ENCODE results near the gene B4GALT3.

The B4GALT3 gene

DNA sequence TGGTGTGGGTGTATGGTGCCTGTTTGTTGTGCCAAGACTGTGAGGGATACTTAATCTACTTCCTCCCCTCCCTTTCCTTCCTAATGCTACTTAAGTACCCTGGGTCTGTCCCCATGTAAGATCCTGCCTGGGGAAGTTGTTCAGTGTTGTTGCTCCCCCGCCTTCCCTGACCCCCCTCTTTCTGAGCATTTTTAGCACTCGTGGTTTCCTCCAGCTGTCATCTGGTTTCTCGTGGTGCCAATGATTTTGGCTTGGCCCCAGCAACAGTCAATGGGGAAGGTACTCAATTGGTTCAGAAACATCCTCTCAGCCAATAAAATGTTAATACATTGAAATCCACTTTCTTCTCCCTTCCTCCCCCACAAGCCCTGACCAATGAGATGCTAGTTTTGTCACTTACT lies 8.0 kb upstream of the B4GALT3 start:
- no peak for DNase-seq

DNA sequence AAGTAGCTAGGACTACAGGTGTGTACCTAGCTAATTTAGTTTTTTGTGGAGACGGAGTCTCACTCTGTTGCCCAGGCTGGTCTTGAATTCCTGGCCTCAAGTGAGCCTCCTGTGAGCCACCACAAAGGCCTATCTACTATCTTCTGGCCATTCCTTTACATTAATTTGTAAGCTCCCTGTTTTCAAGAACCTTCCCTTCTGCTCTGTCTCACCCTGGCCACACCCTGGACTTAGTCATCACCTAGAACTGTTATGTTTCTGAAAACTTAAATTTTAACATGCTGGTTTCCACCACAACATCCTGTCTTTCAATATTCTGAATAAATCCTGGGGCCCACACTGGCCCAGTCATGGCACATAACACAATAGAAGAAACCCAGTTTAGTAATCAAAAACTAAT lies 4.9 kb upstream of the B4GALT3 start:
- DNase-seq: no peak

DNA sequence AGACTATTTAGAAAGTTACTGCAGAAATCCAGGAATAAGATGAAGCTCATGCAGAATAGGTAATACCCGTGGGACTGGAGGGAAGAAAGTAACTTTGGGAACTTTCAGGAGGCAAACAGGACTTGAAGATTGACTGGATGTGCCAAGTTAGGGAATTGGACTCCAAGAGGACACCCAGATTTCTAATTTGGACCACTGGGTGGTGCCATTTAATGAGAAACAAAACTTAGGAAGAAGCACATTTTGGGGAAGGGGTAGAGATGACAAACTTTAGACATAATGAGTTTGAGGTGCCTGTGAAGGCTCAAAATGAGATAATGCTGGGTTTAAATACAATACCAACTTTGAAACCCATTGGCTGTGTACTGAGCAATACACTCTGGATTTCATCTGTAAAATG lies 3.3 kb upstream of the B4GALT3 start:
- no peak for DNase-seq

DNA sequence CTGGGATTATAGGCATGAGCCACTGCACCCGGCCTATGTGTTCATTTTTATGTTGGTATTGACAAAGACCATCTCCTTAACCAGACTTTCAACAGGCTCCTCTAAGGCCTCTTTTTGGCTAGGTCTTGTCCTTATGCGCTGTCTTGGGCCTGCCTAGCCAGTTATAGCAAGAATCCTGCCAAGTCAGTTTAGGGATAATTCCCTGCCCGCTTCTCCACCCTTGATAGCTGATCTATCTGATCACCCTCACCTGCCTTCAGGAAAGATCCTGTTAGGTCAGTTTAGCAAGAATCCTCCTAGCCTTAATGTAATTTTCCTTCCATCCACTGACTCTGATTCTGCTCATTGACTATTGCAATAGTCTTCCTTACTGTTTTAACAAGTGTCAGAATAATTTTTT lies 2.4 kb upstream of the B4GALT3 start:
- no peak for DNase-seq

DNA sequence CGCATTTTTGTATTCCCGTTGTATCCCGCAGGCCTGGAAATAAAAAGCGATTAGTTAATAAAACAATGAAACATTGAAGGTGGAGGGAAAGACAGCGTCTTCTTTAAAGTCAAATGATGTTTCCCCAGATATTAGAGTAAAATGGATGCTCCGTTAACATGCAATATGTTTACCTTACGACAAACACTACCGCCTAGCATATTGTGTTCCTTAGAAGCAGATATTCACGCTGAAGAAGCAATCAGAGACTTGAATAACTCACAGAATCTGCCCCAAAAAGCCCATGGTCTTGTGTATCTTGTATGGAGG lies 583 bp upstream of the B4GALT3 start:
- DNase-seq: no peak

DNA sequence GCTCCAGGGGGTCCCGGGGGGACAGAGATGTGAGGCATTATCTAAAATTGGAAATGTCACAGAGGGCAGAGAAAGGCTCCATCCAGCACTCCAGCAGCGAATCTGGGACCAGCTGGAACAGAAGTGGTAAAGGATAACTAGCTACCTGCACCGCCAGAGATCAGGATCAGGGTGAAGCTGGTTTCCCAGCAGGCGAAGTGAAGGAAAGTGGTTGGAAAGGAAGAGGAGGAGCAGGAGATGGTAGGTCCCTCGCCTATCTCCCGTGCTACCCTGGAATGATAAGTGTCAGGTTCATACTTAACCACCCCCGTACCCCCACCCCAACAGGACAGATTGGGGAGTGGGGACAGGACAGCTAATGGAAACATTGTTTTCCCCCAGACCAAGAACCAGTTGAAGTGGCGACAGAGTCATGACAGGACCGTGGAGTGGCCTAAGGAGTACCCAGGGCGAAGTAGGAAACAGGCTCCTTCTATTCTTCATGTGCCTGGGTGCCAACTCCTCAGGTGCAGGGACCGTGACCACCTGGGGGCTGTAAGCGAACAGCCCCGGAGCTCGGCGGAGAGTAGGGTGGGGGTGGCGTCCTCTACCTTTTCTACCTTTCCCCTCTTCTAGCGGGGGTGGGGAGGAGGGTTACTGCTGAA lies 717 bp downstream of the B4GALT3 start:
- DNase-seq: no peak

DNA sequence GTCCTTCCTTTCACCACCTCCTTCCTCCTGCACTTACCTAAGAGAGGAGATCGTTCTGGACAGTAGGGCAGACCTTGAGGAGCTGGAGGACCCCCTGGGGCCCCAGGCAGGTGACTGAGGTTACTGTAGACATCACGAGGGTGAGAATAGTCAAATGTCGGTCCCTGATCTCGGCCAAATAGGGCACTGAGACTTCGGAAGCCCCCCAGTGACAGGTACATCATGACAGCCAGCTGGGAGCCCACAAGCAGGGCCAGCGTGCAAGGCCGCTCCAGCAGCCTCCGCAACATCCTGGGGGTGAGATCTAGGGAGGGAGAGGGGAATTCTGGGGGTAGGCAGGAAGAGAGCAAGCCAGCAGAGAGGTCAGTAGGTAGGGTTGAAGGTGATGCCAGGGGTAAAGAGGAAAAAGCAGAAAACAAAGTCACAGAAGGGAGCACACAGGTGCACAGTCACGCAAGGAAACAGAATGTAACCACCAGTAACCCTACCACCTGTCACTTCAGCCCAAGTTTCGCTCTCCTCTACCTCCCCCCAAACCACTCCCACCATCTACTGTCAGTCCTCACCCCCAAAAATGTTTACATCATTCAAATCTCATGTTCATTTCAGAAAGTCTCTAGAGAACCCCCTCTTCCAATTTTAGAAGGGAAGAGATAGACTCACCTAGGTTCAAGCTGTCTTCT lies 1.4 kb downstream of the B4GALT3 start:
- no peak for DNase-seq

DNA sequence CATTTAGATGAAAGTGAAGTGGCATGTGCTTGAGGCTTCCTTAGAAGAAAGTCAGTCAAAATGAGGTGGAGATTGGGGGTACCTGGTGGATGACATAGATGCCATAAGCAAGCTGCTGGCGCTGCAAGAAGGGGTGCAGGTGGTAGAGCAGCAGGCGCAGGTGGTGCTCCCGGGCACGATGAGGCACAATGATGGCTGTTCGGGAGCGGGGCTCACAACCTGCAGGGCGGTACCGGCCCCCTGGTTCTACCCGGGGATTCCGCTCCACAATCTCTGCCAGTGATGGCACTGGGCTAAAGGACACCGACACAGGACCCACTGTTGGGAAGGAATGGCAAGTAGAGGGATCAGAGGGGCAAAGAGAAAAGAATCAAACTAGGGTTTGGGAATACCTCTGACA lies 2.4 kb downstream of the B4GALT3 start:
- DNase-seq: no peak

DNA sequence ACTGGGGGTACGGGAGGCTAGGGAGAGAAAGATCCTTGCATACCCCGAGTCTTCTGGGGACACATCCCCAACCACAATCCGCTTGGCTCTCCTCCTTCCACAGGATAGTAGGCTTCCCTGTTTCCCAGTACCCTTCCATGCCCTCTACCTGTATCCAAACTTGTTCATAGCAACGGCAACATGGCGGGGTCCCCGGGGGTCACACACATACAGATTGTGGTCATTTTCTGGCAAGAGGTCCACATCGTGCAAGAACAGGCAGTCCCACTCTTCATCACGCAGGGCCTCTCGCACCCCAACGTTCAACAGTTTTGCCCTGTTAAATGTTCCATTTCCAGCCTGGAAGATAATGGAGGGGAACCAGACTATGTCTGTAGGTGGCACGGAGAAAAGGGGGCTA lies 3.6 kb downstream of the B4GALT3 start:
- DNase-seq: no peak

DNA sequence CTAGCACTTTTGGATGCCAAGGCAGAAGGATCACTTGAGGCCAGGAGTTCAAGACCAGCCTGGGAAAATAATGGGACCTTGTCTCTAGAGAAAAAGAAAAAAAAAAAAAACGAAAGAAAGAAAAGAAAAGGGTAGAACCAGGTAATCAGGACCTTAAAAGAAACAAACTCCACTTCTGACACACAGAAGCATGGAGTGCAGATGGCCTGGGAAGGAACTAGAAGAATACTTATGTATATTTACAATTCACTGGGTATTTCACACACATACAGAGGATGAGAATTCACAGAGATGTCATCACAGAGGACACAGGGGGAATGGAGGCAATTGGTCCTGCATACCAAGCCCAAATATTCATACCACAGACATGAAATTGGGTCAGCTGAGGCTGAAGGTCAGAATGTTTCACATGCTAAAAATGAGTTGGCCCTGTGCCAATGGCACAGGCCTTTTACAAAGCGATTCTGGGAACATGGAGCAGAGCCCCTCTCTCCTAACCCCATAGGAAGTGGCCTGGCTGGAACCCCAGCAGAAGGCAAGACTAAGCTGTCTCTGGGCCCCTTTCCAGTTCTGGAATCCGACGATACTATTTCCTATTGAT lies 4.4 kb downstream of the B4GALT3 start:
- DNase-seq: no peak

DNA sequence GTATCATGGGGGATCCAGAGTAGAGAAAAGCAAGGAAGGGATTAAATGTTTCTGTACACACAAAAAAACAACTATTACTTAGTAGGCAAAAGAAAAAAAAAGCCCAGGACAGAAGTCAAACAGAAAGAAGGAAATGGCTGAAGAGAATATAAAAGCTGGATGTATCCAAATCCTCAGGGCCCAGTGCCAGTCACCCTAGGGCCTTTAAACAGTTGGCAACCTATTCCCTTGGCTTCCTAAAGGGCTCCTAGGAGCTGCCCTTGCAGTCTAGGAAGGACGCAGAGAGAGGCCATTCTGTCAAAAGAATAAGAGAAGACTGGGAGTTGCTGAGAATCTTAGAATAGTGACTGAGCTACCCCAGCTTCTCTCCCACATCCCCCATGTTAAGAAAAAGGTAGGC lies 5.0 kb downstream of the B4GALT3 start:
- DNase-seq: no peak

DNA sequence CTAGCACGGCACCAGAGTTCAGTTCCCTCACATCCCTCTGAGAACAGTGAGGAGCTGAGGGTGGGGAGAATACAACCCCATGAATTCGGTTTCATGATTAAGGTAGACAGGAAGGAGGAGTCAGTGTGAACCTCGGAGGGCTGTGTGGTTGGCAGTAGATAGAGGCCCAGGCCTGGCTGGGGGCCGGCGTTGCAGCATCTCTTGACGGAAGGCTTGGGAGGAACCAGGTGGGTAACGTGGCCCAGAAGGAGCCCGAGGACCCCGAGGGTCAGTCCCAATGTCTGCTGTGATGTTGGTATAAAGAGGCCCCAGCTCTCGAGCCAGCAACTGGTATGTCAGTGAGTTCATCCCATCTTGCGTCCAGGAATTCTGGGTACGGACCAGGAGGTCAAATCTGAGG lies 5.6 kb downstream of the B4GALT3 start:
- DNase-seq: no peak

DNA sequence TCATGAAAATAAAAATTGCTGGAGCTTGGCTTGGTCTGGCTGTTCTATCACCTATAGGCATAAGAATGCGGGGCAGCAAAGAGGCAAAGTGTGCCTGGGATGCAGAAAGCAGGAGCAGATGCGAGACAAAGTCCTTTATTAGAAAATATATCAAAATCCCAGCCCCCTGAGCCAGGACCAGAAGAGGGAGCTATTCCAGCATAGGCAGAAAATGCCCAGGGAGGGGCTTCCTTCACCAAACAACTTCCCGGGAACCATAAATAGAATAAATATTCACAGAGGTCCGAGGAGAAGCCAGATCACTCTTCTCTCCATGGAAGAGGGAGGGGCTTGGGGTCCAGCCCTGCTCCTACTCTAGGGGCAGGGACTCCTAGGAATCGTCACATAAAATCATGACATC lies 6.1 kb downstream of the B4GALT3 start:
- DNase-seq: no peak

DNA sequence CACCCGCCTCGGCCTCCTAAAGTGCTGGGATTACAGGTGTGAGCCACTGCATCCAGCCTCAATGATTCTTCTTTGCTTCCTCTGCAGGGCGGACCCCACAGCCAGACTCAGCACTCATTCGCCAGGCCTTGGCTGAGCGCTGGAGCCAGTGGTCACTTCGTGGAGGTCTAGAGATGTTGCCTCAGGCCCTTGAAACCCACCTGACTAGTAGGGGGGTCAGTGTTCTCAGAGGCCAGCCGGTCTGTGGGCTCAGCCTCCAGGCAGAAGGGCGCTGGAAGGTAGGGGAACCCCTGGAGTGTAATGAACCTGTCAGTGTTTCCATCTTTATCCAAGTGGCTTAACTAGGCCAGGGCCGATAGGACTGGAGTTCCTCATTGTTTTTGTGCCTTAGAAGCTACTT lies 8.4 kb downstream of the B4GALT3 start:
- no peak for DNase-seq

DNA sequence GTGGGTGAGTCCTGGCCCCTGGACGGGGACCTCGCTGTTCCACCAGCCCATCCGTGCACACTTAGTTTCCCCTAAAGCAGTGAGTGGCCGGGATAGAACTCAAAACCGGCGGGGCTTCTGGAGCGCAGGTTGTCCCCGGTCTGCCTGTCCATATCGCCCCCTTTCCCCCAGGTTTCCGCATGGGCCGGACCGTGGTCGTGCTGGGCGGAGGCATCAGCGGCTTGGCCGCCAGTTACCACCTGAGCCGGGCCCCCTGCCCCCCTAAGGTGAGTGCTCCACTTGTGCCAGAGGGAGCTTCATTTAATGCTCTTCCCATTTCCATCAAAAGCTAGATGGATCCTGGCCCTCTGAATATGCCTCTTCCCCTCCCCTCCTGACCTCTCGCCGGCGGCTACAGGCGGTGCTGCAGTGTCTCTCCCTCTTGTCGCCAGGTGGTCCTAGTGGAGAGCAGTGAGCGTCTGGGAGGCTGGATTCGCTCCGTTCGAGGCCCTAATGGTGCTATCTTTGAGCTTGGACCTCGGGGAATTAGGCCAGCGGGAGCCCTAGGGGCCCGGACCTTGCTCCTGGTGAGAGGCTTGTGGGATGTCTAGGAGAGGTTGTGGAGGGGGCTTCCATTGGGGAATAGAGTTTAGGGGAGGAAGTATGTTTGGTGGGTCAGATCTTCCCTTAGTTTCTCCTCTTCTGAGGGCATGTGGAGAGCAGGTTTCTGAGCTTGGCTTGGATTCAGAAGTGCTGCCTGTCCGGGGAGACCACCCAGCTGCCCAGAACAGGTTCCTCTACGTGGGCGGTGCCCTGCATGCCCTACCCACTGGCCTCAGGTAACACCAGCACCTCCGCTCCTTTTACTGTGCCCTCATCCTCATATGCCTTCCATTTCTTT lies 10.4 kb downstream of the B4GALT3 start:
- DNase-seq: no peak

DNA sequence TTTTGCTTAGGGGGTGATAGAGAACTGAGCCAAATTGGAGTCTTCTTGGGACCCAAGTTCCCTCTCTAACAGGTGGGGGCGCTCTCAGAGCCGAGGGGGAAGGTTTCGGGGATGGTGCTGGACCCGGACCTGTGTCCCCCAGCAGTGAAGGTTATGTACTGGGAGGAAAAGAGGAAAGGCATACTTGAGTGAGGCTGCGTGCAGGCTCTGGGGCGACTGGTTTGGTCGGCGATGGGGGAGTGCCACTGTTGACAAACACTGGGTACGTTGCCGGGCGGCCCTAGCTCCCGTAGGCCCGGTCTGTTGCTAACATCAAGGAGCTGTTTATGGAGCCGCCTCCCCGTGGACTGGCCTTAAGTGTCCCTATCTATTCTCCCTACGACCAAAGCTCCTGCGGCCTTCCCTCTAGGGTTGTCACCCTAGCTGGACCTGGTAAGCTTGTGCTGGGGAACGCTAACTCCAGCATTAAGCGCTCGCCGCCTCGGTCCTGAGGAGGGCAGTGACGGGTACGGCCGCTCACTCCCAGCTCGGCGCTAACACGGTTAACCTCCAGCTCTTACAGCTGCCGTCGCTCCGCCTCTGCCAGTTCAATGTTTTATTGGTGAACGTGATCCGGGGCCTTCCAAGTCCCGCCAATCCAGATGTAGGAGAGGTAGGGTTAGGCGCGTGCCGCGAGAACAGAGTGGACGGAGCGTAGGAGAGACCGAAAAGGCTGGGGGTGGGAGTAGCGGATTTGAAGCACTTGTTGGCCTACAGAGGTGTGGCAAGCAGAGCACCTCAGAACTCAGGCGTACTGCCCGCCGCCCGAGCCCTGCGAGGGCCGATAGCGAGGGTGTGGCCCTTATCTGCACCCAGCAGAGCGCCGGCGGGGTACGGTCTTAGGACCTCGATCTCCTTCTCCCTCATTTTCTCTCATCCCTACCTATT lies 11.3 kb downstream of the B4GALT3 start, which contains the start of gene PPOX:
TSS of gene PPOX (plus strand) at position 685 of the 927 bp plus-strand sequence. CDS start 422 bp downstream, outside the sequence.
- peak; percentile 94 to 96 for DNase-seq

DNA sequence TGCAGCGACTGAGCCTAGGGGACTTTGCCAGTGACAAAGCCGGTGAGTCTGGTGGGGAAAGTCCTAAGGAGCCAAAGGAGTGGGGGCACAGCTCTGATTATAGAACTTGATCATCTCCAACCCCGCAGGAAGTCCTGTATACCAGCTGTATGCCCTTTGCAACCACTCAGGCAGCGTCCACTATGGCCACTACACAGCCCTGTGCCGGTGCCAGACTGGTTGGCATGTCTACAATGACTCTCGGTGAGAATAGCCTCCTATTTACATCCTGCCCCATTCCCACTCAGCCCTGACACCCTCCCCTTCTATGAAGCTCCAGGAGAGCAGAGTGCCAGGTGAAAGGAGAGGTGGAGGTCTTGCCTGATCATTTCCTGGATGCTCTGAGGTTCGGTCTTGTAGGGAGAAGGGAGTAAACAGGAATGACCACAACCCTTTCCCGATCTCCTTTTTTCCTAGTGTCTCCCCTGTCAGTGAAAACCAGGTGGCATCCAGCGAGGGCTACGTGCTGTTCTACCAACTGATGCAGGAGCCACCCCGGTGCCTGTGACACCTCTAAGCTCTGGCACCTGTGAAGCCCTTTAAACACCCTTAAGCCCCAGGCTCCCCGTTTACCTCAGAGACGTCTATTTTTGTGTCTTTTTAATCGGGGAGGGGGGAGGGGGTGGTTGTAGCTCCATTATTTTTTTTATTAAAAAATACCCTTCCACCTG lies 12.3 kb downstream of the B4GALT3 start:
- no peak for DNase-seq

DNA sequence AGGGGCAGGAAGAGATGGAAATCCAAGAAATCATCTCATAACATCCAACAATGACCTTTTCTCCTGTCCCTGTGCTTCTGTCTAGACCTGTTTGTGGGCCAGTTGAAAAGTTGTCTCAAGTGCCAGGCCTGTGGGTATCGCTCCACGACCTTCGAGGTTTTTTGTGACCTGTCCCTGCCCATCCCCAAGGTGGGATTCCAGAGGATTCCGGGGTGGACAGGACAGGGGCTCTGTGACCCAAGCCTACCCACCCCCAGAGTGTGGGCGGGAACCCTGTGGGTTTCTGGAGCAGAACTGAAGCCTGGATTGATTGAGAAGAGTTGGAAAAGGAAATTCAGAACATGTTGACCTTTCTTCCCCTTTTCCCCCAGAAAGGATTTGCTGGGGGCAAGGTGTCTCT lies 13.5 kb downstream of the B4GALT3 start:
- no peak for DNase-seq

DNA sequence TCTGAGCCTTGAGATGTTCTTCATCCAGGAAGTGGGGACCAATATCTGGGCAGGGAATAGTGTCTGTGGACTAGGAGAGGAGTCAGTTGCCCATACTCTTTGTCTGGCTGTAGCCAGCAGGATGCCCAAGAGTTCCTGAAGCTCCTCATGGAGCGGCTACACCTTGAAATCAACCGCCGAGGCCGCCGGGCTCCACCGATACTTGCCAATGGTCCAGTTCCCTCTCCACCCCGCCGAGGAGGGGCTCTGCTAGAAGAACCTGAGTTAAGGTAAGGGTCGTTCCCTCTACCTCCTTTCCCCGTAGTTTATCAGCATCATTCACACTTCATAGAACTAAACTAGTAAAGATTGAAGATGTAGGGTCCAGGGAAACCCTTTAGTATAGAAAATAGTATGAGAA lies 14.5 kb downstream of the B4GALT3 start:
- DNase-seq: no peak

DNA sequence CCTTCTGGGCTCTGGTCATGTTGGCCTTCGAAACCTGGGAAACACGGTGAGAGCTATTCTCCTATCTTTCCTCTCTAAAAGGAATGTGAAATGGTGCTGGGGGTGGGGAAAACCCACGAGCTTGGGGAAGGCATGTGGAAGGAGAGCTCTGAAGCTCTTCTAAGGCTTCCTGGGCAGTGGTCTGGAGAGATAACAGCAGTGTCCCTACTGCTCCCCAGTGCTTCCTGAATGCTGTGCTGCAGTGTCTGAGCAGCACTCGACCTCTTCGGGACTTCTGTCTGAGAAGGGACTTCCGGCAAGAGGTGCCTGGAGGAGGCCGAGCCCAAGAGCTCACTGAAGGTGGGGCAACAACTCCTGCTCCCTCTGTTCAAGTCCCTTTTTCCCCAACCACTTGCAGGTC lies 15.3 kb downstream of the B4GALT3 start:
- no peak for DNase-seq

DNA sequence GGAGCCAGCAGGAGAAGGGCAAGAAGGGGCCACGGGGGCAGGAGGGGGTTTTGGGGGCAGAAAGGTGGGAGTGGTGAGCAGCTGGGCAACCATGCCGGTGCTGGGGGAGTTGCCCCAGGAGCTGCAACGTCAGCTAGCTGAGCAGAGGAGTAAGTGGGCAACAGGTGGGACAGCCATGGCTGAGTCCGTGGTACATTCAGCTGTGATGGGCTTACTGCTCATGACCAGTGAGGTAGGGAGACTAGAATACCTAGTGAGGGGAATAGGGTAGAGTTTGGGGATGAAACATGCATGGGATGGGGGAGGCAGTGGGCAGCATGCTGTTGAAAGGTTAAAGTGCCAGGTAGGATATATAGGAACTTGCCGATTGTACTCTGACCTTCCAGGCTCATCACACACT lies 15.7 kb downstream of the B4GALT3 start:
- no peak for DNase-seq

DNA sequence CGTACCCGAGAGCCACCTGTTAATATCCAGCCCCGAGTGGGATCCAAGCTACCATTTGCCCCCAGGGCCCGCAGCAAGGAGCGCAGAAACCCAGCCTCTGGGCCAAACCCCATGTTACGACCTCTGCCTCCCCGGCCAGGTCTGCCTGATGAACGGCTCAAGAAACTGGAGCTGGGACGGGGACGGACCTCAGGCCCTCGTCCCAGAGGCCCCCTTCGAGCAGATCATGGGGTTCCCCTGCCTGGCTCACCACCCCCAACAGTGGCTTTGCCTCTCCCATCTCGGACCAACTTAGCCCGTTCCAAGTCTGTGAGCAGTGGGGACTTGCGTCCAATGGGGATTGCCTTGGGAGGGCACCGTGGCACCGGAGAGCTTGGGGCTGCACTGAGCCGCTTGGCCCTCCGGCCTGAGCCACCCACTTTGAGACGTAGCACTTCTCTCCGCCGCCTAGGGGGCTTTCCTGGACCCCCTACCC lies 16.6 kb downstream of the B4GALT3 start:
- no peak for DNase-seq

Measured in NCI-H1930 (cell line).